Panc1 (cell line): ENCODE results near the gene KDM5C. TPM values are rescaled to one million over a fixed set of nuclear protein-coding genes. Genes with fewer than 3 reads are reported as not detected.

Experiments used
- ATAC-seq: fragments of 200-7000 bp; cut with Tn5 transposase; 2 replicates; pipeline ENCODE4 v1.9.1; 2020; ENCODE audit warnings: mild to moderate bottlenecking, moderate library complexity
- Bru-seq: library from RNA; stranded (reverse); fragments of 400-500 nt; gene quantifications from one replicate; lab custom pipeline; 2021; lab: Mats Ljungman, UMichigan
- BruChase-seq, 2 experiments: library from RNA; stranded (reverse); fragments of 400-500 nt; gene quantifications; one replicate each; lab custom pipeline; 2021; lab: Mats Ljungman, UMichigan
- BruUV-seq: library from RNA; stranded (reverse); fragments of 400-500 nt; replicated peaks from 2 replicates; lab custom pipeline; 2021; lab: Mats Ljungman, UMichigan
- CTCF ChIA-PET: fragments of 300-600 bp; sonication (Branson Sonifier 250); formaldehyde crosslinking; loops from one replicate; lab custom pipeline; 2022; ENCODE audit warnings: antibody characterized with exemption; lab: Charles Lee
- POLR2A ChIA-PET: fragments of 300-600 bp; sonication (Branson Sonifier 250); formaldehyde crosslinking; loops from one replicate; lab custom pipeline; 2022; ENCODE audit warnings: antibody characterized with exemption; lab: Charles Lee
- DNase-seq: peaks from one replicate; pipeline ENCODE4 v3.0.0-alpha.2; 2010; ENCODE audit warnings: low read depth, low spot score
- H3K27ac ChIP-seq: 2 replicates; pipeline ENCODE4 v1.5.1; 2011; ENCODE audit warnings: mild to moderate bottlenecking, low read length, inconsistent platforms
- H3K27me3 ChIP-seq: fragments of 200-500 bp; sonication (Bioruptor generic); 2 replicates; pipeline ENCODE4 v1.6.0; 2014; ENCODE audit warnings: low read length, inconsistent platforms; ENCODE audit not compliant: control insufficient read depth, insufficient read depth
- H3K36me3 ChIP-seq: fragments of 200-500 bp; sonication (Bioruptor generic); 2 replicates; pipeline ENCODE4 v1.5.1; 2014; ENCODE audit warnings: inconsistent platforms, mild to moderate bottlenecking, low read length, moderate library complexity; ENCODE audit not compliant: control insufficient read depth, insufficient read depth
- H3K4me1 ChIP-seq: 2 replicates; pipeline ENCODE4 v1.5.1; 2011; ENCODE audit warnings: inconsistent platforms, mild to moderate bottlenecking, low read length, moderate library complexity; ENCODE audit not compliant: control insufficient read depth, insufficient read depth
- H3K4me3 ChIP-seq, 2 experiments: 2 replicates each; pipeline ENCODE4 v1.5.1; 2011 to 2012; ENCODE audit warnings: low read depth in 2 of 2, low read length in 2 of 2, mild to moderate bottlenecking in 2 of 2, inconsistent platforms in 1 of 2, moderate library complexity in 1 of 2
- H3K9me3 ChIP-seq: fragments of 200-500 bp; sonication (Bioruptor generic); 2 replicates; pipeline ENCODE4 v1.5.1; 2014; ENCODE audit warnings: low read depth, mild to moderate bottlenecking, inconsistent platforms, low read length, moderate library complexity; ENCODE audit not compliant: control insufficient read depth, insufficient read depth
- CTCF ChIP-seq: fragments of 450-650 bp; IDR thresholded peaks from 2 replicates; pipeline ENCODE4 v1.5.1; 2017; ENCODE audit warnings: mild to moderate bottlenecking
- POLR2AphosphoS5 ChIP-seq: IDR thresholded peaks from 2 replicates; pipeline ENCODE4 v1.6.1; 2012; ENCODE audit warnings: mild to moderate bottlenecking, low read depth, low read length, moderate library complexity
- REST ChIP-seq, 2 experiments: IDR thresholded peaks; 2 replicates each; pipeline ENCODE4 v1.6.1; 2011 to 2012; ENCODE audit warnings: low read depth in 2 of 2, control low read depth in 1 of 2, low read length in 1 of 2, mild to moderate bottlenecking in 1 of 2, moderate library complexity in 1 of 2; ENCODE audit not compliant: insufficient read depth in 1 of 2
- SIN3A ChIP-seq: IDR thresholded peaks from 2 replicates; pipeline ENCODE4 v1.6.1; 2012; ENCODE audit warnings: low read depth, mild to moderate bottlenecking, low read length, moderate library complexity, borderline replicate concordance; ENCODE audit not compliant: insufficient read depth
- TCF7L2 ChIP-seq: IDR thresholded peaks from 2 replicates; pipeline ENCODE4 v1.6.1; 2011; ENCODE audit warnings: mild to moderate bottlenecking, low read depth, low read length, inconsistent platforms
- in situ Hi-C: cut with HindIII; loops from 2 replicates; pipeline ENCODE4 v1.10.0; 2016; ENCODE audit warnings: low sequenced_read_pairs, low pct_unique_long_range_greater_than_20kb
- intact Hi-C: fragments of 100-400 bp; cut with micrococcal nuclease; formaldehyde crosslinking; loops from one replicate; pipeline ENCODE4 v1.10.0; 2022; ENCODE audit not compliant: unreplicated experiment
- long read RNA-seq: library from polyadenylated mRNA; unstranded; transcript quantifications from one replicate; pipeline ENCODE4 v2.0.0, GENCODE V29; 2021; ENCODE audit not compliant: unreplicated experiment
- polyA plus RNA-seq: library from polyadenylated mRNA; unstranded; fragments of >200 nt; gene quantifications from one replicate; pipeline ENCODE4 v1.2.1, GENCODE V29; 2012; ENCODE audit warnings: missing spikeins; ENCODE audit not compliant: insufficient read length
- total RNA-seq: library from RNA; stranded (reverse); gene quantifications from one replicate; pipeline ENCODE4 v1.2.1, GENCODE V29; 2021; ENCODE audit not compliant: unreplicated experiment

The KDM5C gene
- 104 TPM for total RNA-seq
- polyA plus RNA-seq, result 71.8 TPM
- percentile 86 among the genes with signal in this experiment for Bru-seq, nascent RNA
- BruChase-seq, experiment 1, labeled RNA remaining after a 2-hour chase, result percentile 86 among the genes with signal in this experiment
- percentile 92 among the genes with signal in this experiment for BruChase-seq, experiment 2, labeled RNA remaining after a 6-hour chase
- long read RNA-seq, full-length matches to known transcripts, result 2 of 39 reads
- long read RNA-seq, partial matches to known transcripts, result 16 of 39 reads
- long read RNA-seq, other reads (novel, unspliced or antisense), result 21 of 39 reads

GRCh38 chrX:53224860-53225797 is at the start of gene KDM5C:
TSS of gene KDM5C (minus strand) at chrX:53225207. CDS start at chrX:53224889, 318 bp downstream.
- Histone ChIP-seq H3K36me3 (no peaks in the 10 kb centered on the region; the same call in 1 of the 2 replicates), H3K4me3 (peak within 1 kb of the TSS; percentile 86 to 96), H3K27me3 (no peaks in the 10 kb centered on the region), H3K9me3 (no peaks in the 10 kb centered on the region), H3K4me1 (peaks cover 7% of the 10 kb centered on the region; the same call in 1 of the 2 replicates), H3K27ac (peak within 1 kb of the TSS; percentile 98)
- ChIA-PET CTCF (interaction anchor here (0.6 to 1.0 kb wide), 2 partner anchors 19 to 230 kb away, joined by 3 to 4 read pairs; no protein-coding TSS in a partner anchor), POLR2A (no interaction called here)
- BruUV-seq, result no TSS peak
- DNase-seq, result peak; percentile 60
- intact Hi-C loops, result no loop called here
- in situ Hi-C loops, result no loop called here
- peak; percentile 71 for TF ChIP-seq TCF7L2
- peak; percentile 70 for TF ChIP-seq POLR2AphosphoS5
- TF ChIP-seq CTCF, result no peak
- no peak for TF ChIP-seq SIN3A
- TF ChIP-seq REST (IDR thresholded peaks at IDR 0.05; ENCODE audit: insufficient read depth in 1 of 2, low read depth in 2 of 2, low read length in 1 of 2), result no peak
- ATAC-seq, result peak; percentile 87

- CTCF ChIA-PET, result no interaction called here
- ATAC-seq (no peak), DNase-seq (no peak)
- intact Hi-C loops (no loop called here), in situ Hi-C loops (no loop called here)
- no peak overlapping the region for H3K4me3 ChIP-seq
- BruUV-seq, result no TSS peak
- no peaks in the 10 kb centered on the region for H3K9me3 ChIP-seq
- H3K4me1 ChIP-seq, result no peaks in the 10 kb centered on the region
- no peaks in the 10 kb centered on the region for H3K36me3 ChIP-seq
- POLR2A ChIA-PET, result no interaction called here
- no peak for TF ChIP-seq CTCF
- TF ChIP-seq TCF7L2, result no peak
- H3K27ac ChIP-seq, result no peak overlapping the region
- H3K27me3 ChIP-seq, result no peaks in the 10 kb centered on the region
These were observed 47.9 kb upstream of the KDM5C start for GRCh38 chrX:53272808-53273337.
